ENCODE measurements around the gene PIK3CA. TPM values are rescaled to one million over a fixed set of nuclear protein-coding genes. Genes with fewer than 3 reads are reported as not detected.
A peak's percentile ranks its signal among the peaks of the same experiment; 100 is the strongest.

PIK3CA gene
- total and polyA plus RNA-seq, 2 experiments from 2014 or later = 5.1 to 13.4 TPM

DNA sequence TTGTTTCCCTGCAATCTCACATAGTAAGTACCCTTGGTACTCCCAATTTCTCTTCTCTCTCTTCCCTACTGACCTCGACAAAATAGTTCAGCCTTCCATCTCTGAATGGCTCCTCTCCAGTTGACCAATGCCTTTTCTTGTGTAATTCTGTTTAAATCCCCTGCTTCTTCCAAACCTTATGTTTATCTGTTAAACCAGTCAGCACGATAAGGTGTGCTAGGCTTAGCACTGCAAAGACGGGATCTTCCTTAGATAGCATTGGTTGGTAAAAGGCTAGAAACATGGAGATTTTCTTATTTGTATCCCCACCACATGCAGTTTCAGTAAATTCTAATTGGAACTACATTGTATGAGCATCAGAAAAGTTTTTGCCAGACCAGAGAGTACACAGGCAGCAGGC is 128.6 kb downstream of the PIK3CA start:
- Histone ChIP-seq H3K4me2 (no peak overlapping the region), H3K79me2 (replicated peaks; ENCODE audit: insufficient read depth) (no peaks in the 10 kb centered on the region), H4K20me1 (replicated peaks; ENCODE audit: insufficient read depth) (no peaks in the 10 kb centered on the region), H3K27ac (ENCODE audit: low read depth) (no peak overlapping the region), H3K4me3 (no peak overlapping the region), H2AFZ (peak overlapping the region; percentile 91), H3K27me3 (ENCODE audit: insufficient read depth) (no peaks in the 10 kb centered on the region), H3F3A (replicated peaks; ENCODE audit: low read depth) (no peaks in the 10 kb centered on the region), H3K9me2 (ENCODE audit: insufficient read depth) (no peaks in the 10 kb centered on the region), H3K36me3 (ENCODE audit: insufficient read depth) (no peaks in the 10 kb centered on the region), H3K4me1 (ENCODE audit: insufficient read depth) (peaks cover 5% of the 10 kb centered on the region; the same call in 1 of the 2 replicates)
- H3K9me3 Mint-ChIP-seq = no peaks in the 10 kb centered on the region
- no peak overlapping the region for H3K27ac Mint-ChIP-seq
- H3K4me3 Mint-ChIP-seq = no peak overlapping the region
- ATAC-seq = no peak
- TF ChIP-seq, protein P1, sequence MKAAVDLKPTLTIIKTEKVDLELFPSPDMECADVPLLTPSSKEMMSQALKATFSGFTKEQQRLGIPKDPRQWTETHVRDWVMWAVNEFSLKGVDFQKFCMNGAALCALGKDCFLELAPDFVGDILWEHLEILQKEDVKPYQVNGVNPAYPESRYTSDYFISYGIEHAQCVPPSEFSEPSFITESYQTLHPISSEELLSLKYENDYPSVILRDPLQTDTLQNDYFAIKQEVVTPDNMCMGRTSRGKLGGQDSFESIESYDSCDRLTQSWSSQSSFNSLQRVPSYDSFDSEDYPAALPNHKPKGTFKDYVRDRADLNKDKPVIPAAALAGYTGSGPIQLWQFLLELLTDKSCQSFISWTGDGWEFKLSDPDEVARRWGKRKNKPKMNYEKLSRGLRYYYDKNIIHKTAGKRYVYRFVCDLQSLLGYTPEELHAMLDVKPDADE (IDR thresholded peaks at IDR 0.05) = no peak
- TF ChIP-seq EZH2 (IDR thresholded peaks at IDR 0.05; ENCODE audit: low read depth, unreplicated experiment) = no peak
- no peak for TF ChIP-seq CREB1 (CRISPR knock-in tag; IDR thresholded peaks at IDR 0.05; ENCODE audit: low read depth)
- no peak for TF ChIP-seq STAT1 (IDR thresholded peaks at IDR 0.05; ENCODE audit: unreplicated experiment)
- no peak for TF ChIP-seq NANOG (IDR thresholded peaks at IDR 0.05; ENCODE audit: borderline replicate concordance)
- no peak for TF ChIP-seq EZH2phosphoT487 (IDR thresholded peaks at IDR 0.05; ENCODE audit: unreplicated experiment)
- TF ChIP-seq POLR2AphosphoS5 (IDR thresholded peaks at IDR 0.05; ENCODE audit: low read depth) = no peak
- TF ChIP-seq ZNF114 (CRISPR knock-in tag; IDR thresholded peaks at IDR 0.05) = no peak
- H3K4me1 Mint-ChIP-seq = peaks cover 6% of the 10 kb centered on the region
- no peak for DNase-seq (ENCODE audit: low spot score)
- H3K36me3 Mint-ChIP-seq (ENCODE audit: low read depth) = no peaks in the 10 kb centered on the region
- H3K27me3 Mint-ChIP-seq (ENCODE audit: insufficient read depth, low read depth, poor library complexity) = no peaks in the 10 kb centered on the region

DNA sequence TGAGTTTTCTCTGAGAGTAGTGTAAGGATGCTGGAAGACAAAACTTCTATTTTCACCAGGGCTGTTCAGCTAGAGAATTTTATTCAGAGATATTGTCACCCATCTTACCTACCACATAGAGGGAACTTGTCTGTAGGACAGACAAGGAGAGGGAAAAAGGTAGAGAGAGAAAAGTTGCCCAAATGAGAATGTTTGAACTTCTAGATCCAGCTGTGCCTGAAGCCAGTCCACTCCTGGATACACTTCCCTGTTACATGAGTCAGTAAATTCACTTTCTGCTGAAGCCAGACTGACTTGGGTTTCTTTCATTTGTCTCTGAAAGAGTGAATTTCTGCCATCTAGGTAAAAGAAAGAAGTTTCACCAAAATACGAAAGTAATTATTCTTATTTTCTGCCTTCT is 130.0 kb downstream of the PIK3CA start:
- H3K9me2 ChIP-seq (ENCODE audit: insufficient read depth) = no peaks in the 10 kb centered on the region
- TF ChIP-seq JUNB (IDR thresholded peaks at IDR 0.05; ENCODE audit: unreplicated experiment) (no peak), STAT1 (IDR thresholded peaks at IDR 0.05; ENCODE audit: unreplicated experiment) (no peak), ZNF331 (CRISPR knock-in tag; IDR thresholded peaks at IDR 0.05; ENCODE audit: low read depth) (no peak), EZH2phosphoT487 (IDR thresholded peaks at IDR 0.05; ENCODE audit: unreplicated experiment) (no peak), NANOG (IDR thresholded peaks at IDR 0.05; ENCODE audit: borderline replicate concordance) (no peak), ZNF114 (CRISPR knock-in tag; IDR thresholded peaks at IDR 0.05) (no peak), POLR2AphosphoS5 (IDR thresholded peaks at IDR 0.05; ENCODE audit: low read depth) (no peak), CREB1 (CRISPR knock-in tag; IDR thresholded peaks at IDR 0.05; ENCODE audit: low read depth) (no peak)
- TF ChIP-seq, protein P2, sequence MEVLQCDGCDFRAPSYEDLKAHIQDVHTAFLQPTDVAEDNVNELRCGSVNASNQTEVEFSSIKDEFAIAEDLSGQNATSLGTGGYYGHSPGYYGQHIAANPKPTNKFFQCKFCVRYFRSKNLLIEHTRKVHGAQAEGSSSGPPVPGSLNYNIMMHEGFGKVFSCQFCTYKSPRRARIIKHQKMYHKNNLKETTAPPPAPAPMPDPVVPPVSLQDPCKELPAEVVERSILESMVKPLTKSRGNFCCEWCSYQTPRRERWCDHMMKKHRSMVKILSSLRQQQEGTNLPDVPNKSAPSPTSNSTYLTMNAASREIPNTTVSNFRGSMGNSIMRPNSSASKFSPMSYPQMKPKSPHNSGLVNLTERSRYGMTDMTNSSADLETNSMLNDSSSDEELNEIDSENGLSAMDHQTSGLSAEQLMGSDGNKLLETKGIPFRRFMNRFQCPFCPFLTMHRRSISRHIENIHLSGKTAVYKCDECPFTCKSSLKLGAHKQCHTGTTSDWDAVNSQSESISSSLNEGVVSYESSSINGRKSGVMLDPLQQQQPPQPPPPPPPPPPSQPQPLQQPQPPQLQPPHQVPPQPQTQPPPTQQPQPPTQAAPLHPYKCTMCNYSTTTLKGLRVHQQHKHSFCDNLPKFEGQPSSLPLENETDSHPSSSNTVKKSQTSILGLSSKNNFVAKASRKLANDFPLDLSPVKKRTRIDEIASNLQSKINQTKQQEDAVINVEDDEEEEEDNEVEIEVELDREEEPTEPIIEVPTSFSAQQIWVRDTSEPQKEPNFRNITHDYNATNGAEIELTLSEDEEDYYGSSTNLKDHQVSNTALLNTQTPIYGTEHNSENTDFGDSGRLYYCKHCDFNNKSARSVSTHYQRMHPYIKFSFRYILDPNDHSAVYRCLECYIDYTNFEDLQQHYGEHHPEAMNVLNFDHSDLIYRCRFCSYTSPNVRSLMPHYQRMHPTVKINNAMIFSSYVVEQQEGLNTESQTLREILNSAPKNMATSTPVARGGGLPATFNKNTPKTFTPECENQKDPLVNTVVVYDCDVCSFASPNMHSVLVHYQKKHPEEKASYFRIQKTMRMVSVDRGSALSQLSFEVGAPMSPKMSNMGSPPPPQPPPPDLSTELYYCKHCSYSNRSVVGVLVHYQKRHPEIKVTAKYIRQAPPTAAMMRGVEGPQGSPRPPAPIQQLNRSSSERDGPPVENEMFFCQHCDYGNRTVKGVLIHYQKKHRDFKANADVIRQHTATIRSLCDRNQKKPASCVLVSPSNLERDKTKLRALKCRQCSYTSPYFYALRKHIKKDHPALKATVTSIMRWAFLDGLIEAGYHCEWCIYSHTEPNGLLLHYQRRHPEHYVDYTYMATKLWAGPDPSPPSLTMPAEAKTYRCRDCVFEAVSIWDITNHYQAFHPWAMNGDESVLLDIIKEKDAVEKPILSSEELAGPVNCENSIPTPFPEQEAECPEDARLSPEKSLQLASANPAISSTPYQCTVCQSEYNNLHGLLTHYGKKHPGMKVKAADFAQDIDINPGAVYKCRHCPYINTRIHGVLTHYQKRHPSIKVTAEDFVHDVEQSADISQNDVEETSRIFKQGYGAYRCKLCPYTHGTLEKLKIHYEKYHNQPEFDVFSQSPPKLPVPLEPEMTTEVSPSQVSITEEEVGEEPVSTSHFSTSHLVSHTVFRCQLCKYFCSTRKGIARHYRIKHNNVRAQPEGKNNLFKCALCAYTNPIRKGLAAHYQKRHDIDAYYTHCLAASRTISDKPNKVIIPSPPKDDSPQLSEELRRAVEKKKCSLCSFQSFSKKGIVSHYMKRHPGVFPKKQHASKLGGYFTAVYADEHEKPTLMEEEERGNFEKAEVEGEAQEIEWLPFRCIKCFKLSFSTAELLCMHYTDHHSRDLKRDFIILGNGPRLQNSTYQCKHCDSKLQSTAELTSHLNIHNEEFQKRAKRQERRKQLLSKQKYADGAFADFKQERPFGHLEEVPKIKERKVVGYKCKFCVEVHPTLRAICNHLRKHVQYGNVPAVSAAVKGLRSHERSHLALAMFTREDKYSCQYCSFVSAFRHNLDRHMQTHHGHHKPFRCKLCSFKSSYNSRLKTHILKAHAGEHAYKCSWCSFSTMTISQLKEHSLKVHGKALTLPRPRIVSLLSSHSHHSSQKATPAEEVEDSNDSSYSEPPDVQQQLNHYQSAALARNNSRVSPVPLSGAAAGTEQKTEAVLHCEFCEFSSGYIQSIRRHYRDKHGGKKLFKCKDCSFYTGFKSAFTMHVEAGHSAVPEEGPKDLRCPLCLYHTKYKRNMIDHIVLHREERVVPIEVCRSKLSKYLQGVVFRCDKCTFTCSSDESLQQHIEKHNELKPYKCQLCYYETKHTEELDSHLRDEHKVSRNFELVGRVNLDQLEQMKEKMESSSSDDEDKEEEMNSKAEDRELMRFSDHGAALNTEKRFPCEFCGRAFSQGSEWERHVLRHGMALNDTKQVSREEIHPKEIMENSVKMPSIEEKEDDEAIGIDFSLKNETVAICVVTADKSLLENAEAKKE (CRISPR knock-in tag; IDR thresholded peaks at IDR 0.05) = no peak
- TF ChIP-seq, protein P1 (IDR thresholded peaks at IDR 0.05) = no peak

More for the DNA sequence above, 130.0 kb downstream of the PIK3CA start:
- Histone ChIP-seq H4K20me1 (replicated peaks; ENCODE audit: insufficient read depth) (no peaks in the 10 kb centered on the region), H3K79me2 (replicated peaks; ENCODE audit: insufficient read depth) (no peaks in the 10 kb centered on the region), H3K4me1 (ENCODE audit: insufficient read depth) (peaks cover 5% of the 10 kb centered on the region; the same call in 1 of the 2 replicates), H2AFZ (no peak overlapping the region), H3K4me3 (no peak overlapping the region), H3K27ac (ENCODE audit: low read depth) (no peak overlapping the region), H3K27me3 (ENCODE audit: insufficient read depth) (no peaks in the 10 kb centered on the region), H3F3A (replicated peaks; ENCODE audit: low read depth) (no peaks in the 10 kb centered on the region), H3K36me3 (ENCODE audit: insufficient read depth) (no peaks in the 10 kb centered on the region), H3K4me2 (no peak overlapping the region)
- Mint-ChIP-seq H3K27me3 (ENCODE audit: insufficient read depth, low read depth, poor library complexity) (no peaks in the 10 kb centered on the region), H3K36me3 (ENCODE audit: low read depth) (no peaks in the 10 kb centered on the region), H3K9me3 (no peaks in the 10 kb centered on the region), H3K4me1 (peaks cover 6% of the 10 kb centered on the region), H3K27ac (no peak overlapping the region; the same call in 1 of the 2 replicates), H3K4me3 (no peak overlapping the region)
- ATAC-seq = no peak
- DNase-seq (ENCODE audit: low spot score) = no peak
